ENCODE data around the gene LSM14B. TPM values are rescaled to one million over a fixed set of nuclear protein-coding genes. Genes with fewer than 3 reads are reported as not detected.
A peak's percentile ranks its signal among the peaks of the same experiment; 100 is the strongest.

LSM14B gene
- total RNA-seq, 2 experiments from 2014 or later: 34.5 to 35.7 TPM

DNA sequence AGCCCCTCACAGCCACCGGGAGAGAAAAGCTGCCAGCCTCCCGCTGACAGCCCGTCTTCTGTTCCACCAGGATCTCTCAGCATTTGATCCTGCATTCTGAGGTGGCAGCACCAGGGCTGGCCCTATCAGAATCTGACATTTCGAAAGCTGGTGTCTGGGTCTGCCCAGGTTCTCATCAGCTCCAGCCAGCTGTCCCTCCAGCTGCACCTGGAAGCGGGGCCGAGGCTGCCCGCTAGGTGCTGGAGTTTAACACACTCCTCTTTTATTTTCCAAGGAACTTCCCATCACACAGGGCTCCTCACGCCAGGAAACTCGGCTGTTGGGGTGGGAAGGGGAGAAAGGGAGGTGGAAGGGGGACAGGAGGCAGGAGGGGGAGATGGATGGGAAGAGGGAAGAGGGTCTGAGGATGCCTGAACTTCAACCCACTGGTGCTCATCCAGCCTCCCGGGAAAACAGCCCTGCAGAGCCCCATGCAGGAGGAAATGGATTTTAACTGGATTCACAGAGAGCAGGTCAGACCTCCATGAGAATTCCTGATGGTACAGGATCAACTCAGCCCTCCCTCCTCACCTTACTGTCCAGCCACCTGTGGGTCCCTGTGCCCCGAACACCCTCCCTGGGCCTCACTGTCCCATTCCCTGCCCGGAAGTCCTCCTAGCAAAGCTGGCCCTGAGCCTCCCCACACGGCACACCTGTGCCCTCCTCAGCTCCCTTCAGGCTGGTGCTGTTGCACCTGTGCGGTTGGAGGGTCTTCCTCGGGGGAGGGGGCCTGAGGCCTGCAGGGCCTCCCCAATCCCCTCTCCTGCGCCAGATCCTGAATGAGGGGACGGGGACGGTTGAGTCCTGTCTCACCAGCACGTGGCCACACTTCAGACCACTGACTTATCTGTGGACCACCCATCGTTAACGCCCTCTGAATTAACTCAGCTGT, 3.9 kb upstream of the LSM14B start:
- no peaks in the 10 kb centered on the region for H3K27me3 ChIP-seq (ENCODE audit: control insufficient read depth in 1 of 2, insufficient read depth in 2 of 2, low read length in 2 of 2)
- H3K9me3 ChIP-seq (ENCODE audit: control insufficient read depth in 1 of 2, insufficient read depth in 1 of 2, low read length in 2 of 2): peaks cover 8 to 43% of the 10 kb centered on the region in 2 experiments
- H3K4me1 ChIP-seq (ENCODE audit: insufficient read depth, low read length): peaks cover 42% of the 10 kb centered on the region
- POLR2A ChIA-PET: interaction anchor here (0.9 to 6.2 kb wide), 3 partner anchors 25 to 51 kb away, joined by 3 to 149 read pairs (median 3); partner anchors contain the start of genes PSMA7, SS18L1 and TAF4
- Mint-ChIP-seq H3K4me1 (ENCODE audit: low read depth) (peaks cover 38% of the 10 kb centered on the region), H3K27me3 (no peaks in the 10 kb centered on the region), H3K27ac (peak overlapping the region; percentile 94), H3K4me3 (peak overlapping the region; percentile 80), H3K9me3 (no peaks in the 10 kb centered on the region), H3K36me3 (ENCODE audit: low read depth) (peaks cover 15% of the 10 kb centered on the region)
- ATAC-seq (ENCODE audit: poor library complexity) (no peak), DNase-seq (no peak)
- peak overlapping the region; percentile 7 for H3K4me3 ChIP-seq (ENCODE audit: low read length)
- H3K36me3 ChIP-seq (ENCODE audit: insufficient read depth, low read length): no peaks in the 10 kb centered on the region
- CTCF ChIA-PET: interaction anchor here (0.6 kb wide), 1 partner anchor 74 kb away, joined by 3 read pairs; no protein-coding TSS in a partner anchor
- intact Hi-C loops (cut with DNase I, micrococcal nuclease): no loop called here
- TF ChIP-seq CTCF (IDR thresholded peaks at IDR 0.05): no peak
- peak overlapping the region; percentile 29 to 32 for H3K27ac ChIP-seq (ENCODE audit: low read depth in 1 of 2, low read length in 2 of 2)

GRCh38 chr20:62119115-62119514, 3.2 kb upstream of the LSM14B start:
- peaks cover 22% of the 10 kb centered on the region for H3K36me3 Mint-ChIP-seq (ENCODE audit: low read depth)
- CTCF ChIA-PET: no interaction called here
- H3K36me3 ChIP-seq (ENCODE audit: insufficient read depth, low read length): peaks cover under 1% of the 10 kb centered on the region
- TF ChIP-seq CTCF (IDR thresholded peaks at IDR 0.05): no peak
- H3K27me3 ChIP-seq (ENCODE audit: control insufficient read depth in 1 of 2, insufficient read depth in 2 of 2, low read length in 2 of 2): no peaks in the 10 kb centered on the region
- no peak overlapping the region for H3K4me3 ChIP-seq (ENCODE audit: low read length)
- H3K27me3 Mint-ChIP-seq: no peaks in the 10 kb centered on the region
- ATAC-seq (ENCODE audit: poor library complexity): no peak
- POLR2A ChIA-PET: interaction anchor here (3.4 to 6.2 kb wide), 2 partner anchors 23 to 51 kb away, joined by 78 to 149 read pairs; partner anchors contain the start of genes PSMA7, SS18L1 and TAF4
- peaks cover 50% of the 10 kb centered on the region for H3K4me1 ChIP-seq (ENCODE audit: insufficient read depth, low read length)
- H3K4me3 Mint-ChIP-seq: peak overlapping the region; percentile 60
- peak overlapping the region; percentile 94 for H3K27ac Mint-ChIP-seq
- no peaks in the 10 kb centered on the region for H3K9me3 Mint-ChIP-seq
- DNase-seq: no peak
- peaks cover 46% of the 10 kb centered on the region for H3K4me1 Mint-ChIP-seq (ENCODE audit: low read depth)
- intact Hi-C loops (cut with DNase I, micrococcal nuclease): no loop called here
- peak overlapping the region in 1 of 2 donors; percentile 29 for H3K27ac ChIP-seq (ENCODE audit: low read depth in 1 of 2, low read length in 2 of 2)
- H3K9me3 ChIP-seq (ENCODE audit: control insufficient read depth in 1 of 2, insufficient read depth in 1 of 2, low read length in 2 of 2): peaks cover 7 to 36% of the 10 kb centered on the region in 2 experiments

DNA sequence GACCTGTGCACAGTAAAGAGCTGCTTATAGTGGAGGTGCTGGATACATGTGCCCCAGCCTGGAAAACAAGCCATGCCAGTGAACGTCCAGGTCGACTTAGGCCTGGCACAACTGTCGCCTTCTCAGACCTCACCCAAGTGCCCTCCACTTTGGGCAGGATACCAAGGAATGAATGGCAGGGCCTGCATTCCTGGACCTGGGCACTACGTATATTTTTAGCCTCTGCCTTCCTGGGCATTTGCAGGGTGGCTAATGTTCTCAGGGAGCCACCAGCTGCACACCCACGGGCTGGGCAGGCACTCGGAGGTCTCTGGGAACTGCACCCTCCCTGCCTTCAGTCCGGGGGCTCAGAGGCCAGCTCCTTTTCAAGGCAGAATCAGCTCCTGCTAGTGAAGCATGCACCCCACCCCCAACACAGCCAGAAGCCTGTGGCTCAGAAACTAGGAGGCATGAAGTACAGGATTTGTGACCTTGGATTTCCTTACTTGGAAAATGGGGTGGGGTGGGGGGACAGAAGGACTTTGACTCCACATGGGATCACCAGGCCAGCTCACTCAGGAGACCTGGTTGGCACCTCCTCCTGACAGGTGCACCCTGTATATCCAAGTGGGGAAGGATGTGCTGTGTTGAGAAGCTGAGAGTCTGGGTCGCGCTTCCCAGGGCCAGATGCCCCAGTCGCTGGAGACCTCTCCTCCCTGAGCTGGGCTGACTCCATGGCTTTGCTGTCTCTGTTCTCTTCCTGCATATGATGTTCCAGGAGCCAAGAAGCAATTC, 2.5 kb upstream of the LSM14B start:
- CTCF ChIA-PET: no interaction called here

More for the DNA sequence above, 2.5 kb upstream of the LSM14B start:
- Mint-ChIP-seq H3K4me1 (ENCODE audit: low read depth) (peaks cover 51% of the 10 kb centered on the region), H3K27ac (peak overlapping the region; percentile 94), H3K27me3 (no peaks in the 10 kb centered on the region), H3K9me3 (no peaks in the 10 kb centered on the region), H3K4me3 (peak overlapping the region; percentile 91), H3K36me3 (ENCODE audit: low read depth) (peaks cover 29% of the 10 kb centered on the region)
- no peak for TF ChIP-seq CTCF (IDR thresholded peaks at IDR 0.05)
- POLR2A ChIA-PET: interaction anchor here (3.4 to 6.2 kb wide), 2 partner anchors 23 to 52 kb away, joined by 78 to 149 read pairs; partner anchors contain the start of genes PSMA7, SS18L1 and TAF4
- Histone ChIP-seq H3K27ac (ENCODE audit: low read depth in 1 of 2, low read length in 2 of 2) (no peak overlapping the region), H3K4me3 (ENCODE audit: low read length) (no peak overlapping the region), H3K27me3 (ENCODE audit: control insufficient read depth in 1 of 2, insufficient read depth in 2 of 2, low read length in 2 of 2) (no peaks in the 10 kb centered on the region), H3K36me3 (ENCODE audit: insufficient read depth, low read length) (peaks cover 7% of the 10 kb centered on the region), H3K4me1 (ENCODE audit: insufficient read depth, low read length) (peaks cover 56% of the 10 kb centered on the region), H3K9me3 (ENCODE audit: control insufficient read depth in 1 of 2, insufficient read depth in 1 of 2, low read length in 2 of 2) (peaks cover 4 to 29% of the 10 kb centered on the region in 2 experiments)
- DNase-seq (no peak), ATAC-seq (ENCODE audit: poor library complexity) (no peak)
- intact Hi-C loops (cut with DNase I, micrococcal nuclease): loop anchor here (2.0 to 5.0 kb wide), 4 partner anchors 53 to 268 kb away; partner anchors contain the start of genes OSBPL2 (in 1 of the 2) and RPS21 (in 1 of the 2)
